SK-N-SH treated with all-trans-retinoic acid at 6 μM for 48 hours (cell line): ENCODE measurements around the gene VAT1L.

Experiments
- ATAC-seq: fragments of 200-7000 bp; cut with Tn5 transposase; 3 replicates; pipeline ENCODE4 v1.9.1; 2020; ENCODE audit warnings: mild to moderate bottlenecking, moderate library complexity
- ARNTL ChIP-seq: fragments of 450-650 bp; formaldehyde crosslinking; IDR thresholded peaks from 2 replicates; pipeline ENCODE4 v1.5.0; 2020; ENCODE audit warnings: low read depth, mild to moderate bottlenecking, moderate library complexity, borderline replicate concordance
- BACH2 ChIP-seq: fragments of 250-450 bp; sonication (Bioruptor Pico); IDR thresholded peaks from 2 replicates; pipeline ENCODE4 v1.9.0; 2021; ENCODE audit warnings: mild to moderate bottlenecking, borderline replicate concordance
- CSDC2 ChIP-seq: fragments of 250-450 bp; sonication (Bioruptor Pico); IDR thresholded peaks from 2 replicates; pipeline ENCODE4 v1.5.0; 2020; ENCODE audit warnings: mild to moderate bottlenecking, moderate library complexity
- GLIS3 ChIP-seq: fragments of 250-450 bp; sonication (Bioruptor Pico); IDR thresholded peaks from 2 replicates; pipeline ENCODE4 v1.5.0; 2020; ENCODE audit warnings: mild to moderate bottlenecking, moderate library complexity
- ISL1 ChIP-seq: fragments of 250-450 bp; sonication (Bioruptor Pico); IDR thresholded peaks from 2 replicates; pipeline ENCODE4 v2.1.2; 2022; ENCODE audit warnings: mild to moderate bottlenecking, moderate library complexity
- OSR1 ChIP-seq: fragments of 250-450 bp; sonication (Bioruptor Pico); IDR thresholded peaks from 2 replicates; pipeline ENCODE4 v1.8.0; 2022; ENCODE audit warnings: moderate library complexity, mild to moderate bottlenecking, inconsistent platforms
- PPARA ChIP-seq: fragments of 250-450 bp; sonication (Bioruptor Pico); IDR thresholded peaks from 2 replicates; pipeline ENCODE4 v1.5.0; 2020; ENCODE audit warnings: mild to moderate bottlenecking, borderline replicate concordance
- RARB ChIP-seq: fragments of 250-450 bp; sonication (Bioruptor Pico); IDR thresholded peaks from 2 replicates; pipeline ENCODE4 v1.8.0; 2021; ENCODE audit warnings: mild to moderate bottlenecking, moderate library complexity
- SNAI2 ChIP-seq: fragments of 250-450 bp; sonication (Bioruptor Pico); IDR thresholded peaks from 2 replicates; pipeline ENCODE4 v1.5.0; 2020; ENCODE audit warnings: mild to moderate bottlenecking, moderate library complexity
- TCF4 ChIP-seq: fragments of 250-450 bp; sonication (Bioruptor Pico); IDR thresholded peaks from 2 replicates; pipeline ENCODE4 v1.8.0; 2021; ENCODE audit warnings: mild to moderate bottlenecking, moderate library complexity, borderline replicate concordance
- TOX ChIP-seq: fragments of 250-450 bp; sonication (Bioruptor Pico); IDR thresholded peaks from 2 replicates; pipeline ENCODE4 v1.8.0; 2021; ENCODE audit warnings: mild to moderate bottlenecking, moderate library complexity, borderline replicate concordance
- ZC3H10 ChIP-seq: fragments of 250-450 bp; sonication (Bioruptor Pico); IDR thresholded peaks from 2 replicates; pipeline ENCODE4 v1.5.1; 2021; ENCODE audit warnings: mild to moderate bottlenecking, moderate library complexity
- ZFP3 ChIP-seq: fragments of 250-450 bp; sonication (Bioruptor Pico); IDR thresholded peaks from 2 replicates; pipeline ENCODE4 v1.5.0; 2020; ENCODE audit warnings: mild to moderate bottlenecking, moderate library complexity
- ZNF70 ChIP-seq: fragments of 450-650 bp; formaldehyde crosslinking; IDR thresholded peaks from 2 replicates; pipeline ENCODE4 v1.5.0; 2020; ENCODE audit warnings: mild to moderate bottlenecking, moderate library complexity
- ZNF8 ChIP-seq: fragments of 450-650 bp; formaldehyde crosslinking; IDR thresholded peaks from 2 replicates; pipeline ENCODE4 v1.5.0; 2020; ENCODE audit warnings: mild to moderate bottlenecking, moderate library complexity
- TF ChIP-seq, protein P1 (sequence below): fragments of 250-450 bp; sonication (Bioruptor Pico); IDR thresholded peaks from 2 replicates; pipeline ENCODE4 v1.8.0; 2020; ENCODE audit warnings: mild to moderate bottlenecking, moderate library complexity, borderline replicate concordance
- TF ChIP-seq, protein P2 (sequence below): fragments of 250-450 bp; sonication (Bioruptor Pico); IDR thresholded peaks from 2 replicates; pipeline ENCODE4 v1.5.1; 2020; ENCODE audit warnings: low read depth, mild to moderate bottlenecking, moderate library complexity
- TF ChIP-seq, protein P3 (sequence below): fragments of 250-450 bp; sonication (Bioruptor Pico); IDR thresholded peaks from 2 replicates; pipeline ENCODE4 v1.8.0; 2021; ENCODE audit warnings: low read depth, mild to moderate bottlenecking, moderate library complexity, borderline replicate concordance
- TF ChIP-seq, protein P4 (sequence below): fragments of 250-450 bp; sonication (Bioruptor Pico); IDR thresholded peaks from 2 replicates; pipeline ENCODE4 v1.5.1; 2021; ENCODE audit warnings: mild to moderate bottlenecking, moderate library complexity

The VAT1L gene

DNA sequence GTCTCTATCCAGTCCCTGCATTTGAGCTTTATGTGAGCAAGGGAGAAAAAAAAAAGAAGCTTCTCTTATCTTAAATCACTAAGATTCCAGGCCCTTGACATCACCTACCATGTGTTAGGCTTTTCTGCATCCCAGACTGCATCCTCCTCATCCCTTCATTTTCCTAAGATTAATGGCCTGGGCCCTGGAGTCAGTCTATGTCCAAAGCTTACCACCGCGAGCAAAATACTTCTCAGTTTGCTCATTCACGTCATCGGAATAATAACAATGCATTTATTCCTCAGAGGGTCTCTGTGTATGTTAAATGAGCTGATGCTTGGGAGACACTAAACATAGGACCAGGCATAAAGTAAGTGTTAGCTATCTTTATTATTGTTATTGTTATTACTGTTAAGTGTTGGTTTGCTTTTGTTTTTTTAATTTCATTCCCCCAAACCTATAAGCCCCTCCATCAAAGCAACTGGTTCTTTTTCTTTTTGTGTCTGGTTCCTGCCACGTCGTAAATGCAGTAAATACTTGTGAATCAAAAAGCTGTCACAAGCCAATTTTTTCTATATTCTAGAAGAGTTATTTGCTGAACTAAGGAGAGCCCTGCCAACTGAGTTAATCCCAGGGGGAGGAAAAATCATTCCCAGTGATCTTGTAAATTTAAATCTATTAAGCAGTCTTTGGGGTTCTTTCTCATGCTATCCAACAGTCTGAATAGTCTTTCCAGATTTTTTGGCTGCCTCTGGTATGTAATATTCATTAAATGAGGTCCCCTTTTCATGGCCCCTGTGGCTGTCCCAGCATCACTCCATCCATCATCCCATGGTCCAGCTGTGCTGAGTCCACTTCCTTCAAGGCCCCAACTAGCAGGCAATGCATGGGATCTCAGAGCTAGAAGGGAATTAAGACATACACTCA, 46.5 kb downstream of the VAT1L start:
- ATAC-seq: peak; percentile 88
- TF ChIP-seq, protein P1, sequence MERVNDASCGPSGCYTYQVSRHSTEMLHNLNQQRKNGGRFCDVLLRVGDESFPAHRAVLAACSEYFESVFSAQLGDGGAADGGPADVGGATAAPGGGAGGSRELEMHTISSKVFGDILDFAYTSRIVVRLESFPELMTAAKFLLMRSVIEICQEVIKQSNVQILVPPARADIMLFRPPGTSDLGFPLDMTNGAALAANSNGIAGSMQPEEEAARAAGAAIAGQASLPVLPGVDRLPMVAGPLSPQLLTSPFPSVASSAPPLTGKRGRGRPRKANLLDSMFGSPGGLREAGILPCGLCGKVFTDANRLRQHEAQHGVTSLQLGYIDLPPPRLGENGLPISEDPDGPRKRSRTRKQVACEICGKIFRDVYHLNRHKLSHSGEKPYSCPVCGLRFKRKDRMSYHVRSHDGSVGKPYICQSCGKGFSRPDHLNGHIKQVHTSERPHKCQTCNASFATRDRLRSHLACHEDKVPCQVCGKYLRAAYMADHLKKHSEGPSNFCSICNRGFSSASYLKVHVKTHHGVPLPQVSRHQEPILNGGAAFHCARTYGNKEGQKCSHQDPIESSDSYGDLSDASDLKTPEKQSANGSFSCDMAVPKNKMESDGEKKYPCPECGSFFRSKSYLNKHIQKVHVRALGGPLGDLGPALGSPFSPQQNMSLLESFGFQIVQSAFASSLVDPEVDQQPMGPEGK (CRISPR knock-in tag): no peak
- TF ChIP-seq, protein P2, sequence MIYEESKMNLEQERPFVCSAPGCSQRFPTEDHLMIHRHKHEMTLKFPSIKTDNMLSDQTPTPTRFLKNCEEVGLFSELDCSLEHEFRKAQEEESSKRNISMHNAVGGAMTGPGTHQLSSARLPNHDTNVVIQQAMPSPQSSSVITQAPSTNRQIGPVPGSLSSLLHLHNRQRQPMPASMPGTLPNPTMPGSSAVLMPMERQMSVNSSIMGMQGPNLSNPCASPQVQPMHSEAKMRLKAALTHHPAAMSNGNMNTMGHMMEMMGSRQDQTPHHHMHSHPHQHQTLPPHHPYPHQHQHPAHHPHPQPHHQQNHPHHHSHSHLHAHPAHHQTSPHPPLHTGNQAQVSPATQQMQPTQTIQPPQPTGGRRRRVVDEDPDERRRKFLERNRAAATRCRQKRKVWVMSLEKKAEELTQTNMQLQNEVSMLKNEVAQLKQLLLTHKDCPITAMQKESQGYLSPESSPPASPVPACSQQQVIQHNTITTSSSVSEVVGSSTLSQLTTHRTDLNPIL: peak; percentile 89
- TF ChIP-seq ISL1 (CRISPR knock-in tag): peak; percentile 76
- TF ChIP-seq SNAI2: peak; percentile 66; the same call in 1 of the 2 replicates
- TF ChIP-seq, all 23 proteins: peak for 3

DNA sequence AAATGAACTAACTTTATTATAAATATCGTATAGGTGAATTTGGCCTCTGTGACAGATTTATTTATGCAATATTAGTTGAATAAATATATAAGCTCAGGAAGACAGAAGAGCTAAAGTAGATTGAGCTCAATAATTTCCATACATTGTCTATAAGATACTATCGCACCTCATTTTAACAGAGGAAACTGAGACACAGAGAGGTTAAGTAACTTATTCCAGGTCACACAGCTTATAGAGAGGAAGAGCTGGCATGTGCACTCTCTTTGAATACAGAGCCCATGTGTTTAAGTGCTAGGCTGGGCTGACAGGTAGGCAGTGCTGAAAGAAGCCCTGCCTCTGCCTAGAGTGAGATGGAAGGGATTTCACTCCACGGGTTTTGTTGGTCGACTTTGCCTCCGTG, 48.4 kb downstream of the VAT1L start:
- TF ChIP-seq ZC3H10 (CRISPR knock-in tag) (no peak), PPARA (no peak), CSDC2 (no peak), TOX (CRISPR knock-in tag) (no peak)
- TF ChIP-seq, protein P3, sequence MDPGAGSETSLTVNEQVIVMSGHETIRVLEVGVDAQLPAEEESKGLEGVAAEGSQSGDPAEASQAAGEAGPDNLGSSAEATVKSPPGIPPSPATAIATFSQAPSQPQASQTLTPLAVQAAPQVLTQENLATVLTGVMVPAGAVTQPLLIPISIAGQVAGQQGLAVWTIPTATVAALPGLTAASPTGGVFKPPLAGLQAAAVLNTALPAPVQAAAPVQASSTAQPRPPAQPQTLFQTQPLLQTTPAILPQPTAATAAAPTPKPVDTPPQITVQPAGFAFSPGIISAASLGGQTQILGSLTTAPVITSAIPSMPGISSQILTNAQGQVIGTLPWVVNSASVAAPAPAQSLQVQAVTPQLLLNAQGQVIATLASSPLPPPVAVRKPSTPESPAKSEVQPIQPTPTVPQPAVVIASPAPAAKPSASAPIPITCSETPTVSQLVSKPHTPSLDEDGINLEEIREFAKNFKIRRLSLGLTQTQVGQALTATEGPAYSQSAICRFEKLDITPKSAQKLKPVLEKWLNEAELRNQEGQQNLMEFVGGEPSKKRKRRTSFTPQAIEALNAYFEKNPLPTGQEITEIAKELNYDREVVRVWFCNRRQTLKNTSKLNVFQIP (CRISPR knock-in tag): no peak
- no peak for ATAC-seq

- TF ChIP-seq TOX (CRISPR knock-in tag) (no peak), ZFP3 (CRISPR knock-in tag) (no peak), ZNF8 (CRISPR knock-in tag) (no peak), SNAI2 (no peak), ARNTL (CRISPR knock-in tag) (no peak), RARB (CRISPR knock-in tag) (no peak), TCF4 (CRISPR knock-in tag) (no peak), ISL1 (CRISPR knock-in tag) (no peak), OSR1 (CRISPR knock-in tag) (no peak), BACH2 (CRISPR knock-in tag) (no peak), ZNF70 (CRISPR knock-in tag) (no peak), GLIS3 (CRISPR knock-in tag) (no peak), ZC3H10 (CRISPR knock-in tag) (no peak)
- TF ChIP-seq, protein P4, sequence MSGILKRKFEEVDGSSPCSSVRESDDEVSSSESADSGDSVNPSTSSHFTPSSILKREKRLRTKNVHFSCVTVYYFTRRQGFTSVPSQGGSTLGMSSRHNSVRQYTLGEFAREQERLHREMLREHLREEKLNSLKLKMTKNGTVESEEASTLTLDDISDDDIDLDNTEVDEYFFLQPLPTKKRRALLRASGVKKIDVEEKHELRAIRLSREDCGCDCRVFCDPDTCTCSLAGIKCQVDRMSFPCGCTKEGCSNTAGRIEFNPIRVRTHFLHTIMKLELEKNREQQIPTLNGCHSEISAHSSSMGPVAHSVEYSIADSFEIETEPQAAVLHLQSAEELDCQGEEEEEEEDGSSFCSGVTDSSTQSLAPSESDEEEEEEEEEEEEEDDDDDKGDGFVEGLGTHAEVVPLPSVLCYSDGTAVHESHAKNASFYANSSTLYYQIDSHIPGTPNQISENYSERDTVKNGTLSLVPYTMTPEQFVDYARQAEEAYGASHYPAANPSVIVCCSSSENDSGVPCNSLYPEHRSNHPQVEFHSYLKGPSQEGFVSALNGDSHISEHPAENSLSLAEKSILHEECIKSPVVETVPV (CRISPR knock-in tag): no peak
- TF ChIP-seq, protein P2: no peak
- TF ChIP-seq, protein P3 (CRISPR knock-in tag): no peak
- TF ChIP-seq, protein P1 (CRISPR knock-in tag): no peak
- ATAC-seq: no peak
Observed at GRCh38 chr16:77838597-77839255, 50.4 kb downstream of the VAT1L start.
